GM12875 (cell line): ENCODE measurements around the gene PAPSS2.

Experiments
- H3K4me3 ChIP-seq: one replicate; pipeline ENCODE4 v1.5.1; 2011; ENCODE audit warnings: low read depth, low read length, control low read depth
- TF ChIP-seq, protein P1 (sequence below): IDR thresholded peaks from 2 replicates; pipeline ENCODE4 v1.5.1; 2011; ENCODE audit warnings: low read depth, mild to moderate bottlenecking, control low read depth, inconsistent platforms, low read length, moderate library complexity, borderline replicate concordance; ENCODE audit not compliant: insufficient read depth

PAPSS2 gene

DNA sequence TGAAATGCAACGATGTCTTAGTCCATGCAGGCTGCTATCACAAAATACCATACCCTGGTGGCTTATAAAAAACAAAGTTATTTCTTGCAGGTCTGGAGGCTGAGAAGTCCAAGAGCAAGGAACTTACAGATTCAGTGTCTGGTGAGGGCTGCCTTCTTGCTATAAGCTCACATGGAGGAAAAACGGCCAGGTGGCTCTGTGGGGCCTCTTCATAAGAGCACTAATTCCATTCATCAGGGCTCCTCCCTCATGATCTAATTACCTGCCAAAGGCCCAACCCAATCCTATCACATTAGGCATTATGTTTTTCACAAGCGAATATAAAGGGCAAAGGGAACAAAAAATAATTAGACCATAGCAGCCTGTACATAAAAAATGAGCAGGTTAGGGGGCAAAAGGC, 35.4 kb downstream of the PAPSS2 start:
- TF ChIP-seq, protein P1, sequence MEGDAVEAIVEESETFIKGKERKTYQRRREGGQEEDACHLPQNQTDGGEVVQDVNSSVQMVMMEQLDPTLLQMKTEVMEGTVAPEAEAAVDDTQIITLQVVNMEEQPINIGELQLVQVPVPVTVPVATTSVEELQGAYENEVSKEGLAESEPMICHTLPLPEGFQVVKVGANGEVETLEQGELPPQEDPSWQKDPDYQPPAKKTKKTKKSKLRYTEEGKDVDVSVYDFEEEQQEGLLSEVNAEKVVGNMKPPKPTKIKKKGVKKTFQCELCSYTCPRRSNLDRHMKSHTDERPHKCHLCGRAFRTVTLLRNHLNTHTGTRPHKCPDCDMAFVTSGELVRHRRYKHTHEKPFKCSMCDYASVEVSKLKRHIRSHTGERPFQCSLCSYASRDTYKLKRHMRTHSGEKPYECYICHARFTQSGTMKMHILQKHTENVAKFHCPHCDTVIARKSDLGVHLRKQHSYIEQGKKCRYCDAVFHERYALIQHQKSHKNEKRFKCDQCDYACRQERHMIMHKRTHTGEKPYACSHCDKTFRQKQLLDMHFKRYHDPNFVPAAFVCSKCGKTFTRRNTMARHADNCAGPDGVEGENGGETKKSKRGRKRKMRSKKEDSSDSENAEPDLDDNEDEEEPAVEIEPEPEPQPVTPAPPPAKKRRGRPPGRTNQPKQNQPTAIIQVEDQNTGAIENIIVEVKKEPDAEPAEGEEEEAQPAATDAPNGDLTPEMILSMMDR, result no peak
- H3K4me3 ChIP-seq, result no peak overlapping the region

- TF ChIP-seq, protein P1, result no peak
- H3K4me3 ChIP-seq, result no peak overlapping the region
Observed at GRCh38 chr10:87696922-87697745, 37.5 kb downstream of the PAPSS2 start.

- TF ChIP-seq, protein P1, result no peak
- no peak overlapping the region for H3K4me3 ChIP-seq
Observed at GRCh38 chr10:87700031-87700796, 40.5 kb downstream of the PAPSS2 start.

DNA sequence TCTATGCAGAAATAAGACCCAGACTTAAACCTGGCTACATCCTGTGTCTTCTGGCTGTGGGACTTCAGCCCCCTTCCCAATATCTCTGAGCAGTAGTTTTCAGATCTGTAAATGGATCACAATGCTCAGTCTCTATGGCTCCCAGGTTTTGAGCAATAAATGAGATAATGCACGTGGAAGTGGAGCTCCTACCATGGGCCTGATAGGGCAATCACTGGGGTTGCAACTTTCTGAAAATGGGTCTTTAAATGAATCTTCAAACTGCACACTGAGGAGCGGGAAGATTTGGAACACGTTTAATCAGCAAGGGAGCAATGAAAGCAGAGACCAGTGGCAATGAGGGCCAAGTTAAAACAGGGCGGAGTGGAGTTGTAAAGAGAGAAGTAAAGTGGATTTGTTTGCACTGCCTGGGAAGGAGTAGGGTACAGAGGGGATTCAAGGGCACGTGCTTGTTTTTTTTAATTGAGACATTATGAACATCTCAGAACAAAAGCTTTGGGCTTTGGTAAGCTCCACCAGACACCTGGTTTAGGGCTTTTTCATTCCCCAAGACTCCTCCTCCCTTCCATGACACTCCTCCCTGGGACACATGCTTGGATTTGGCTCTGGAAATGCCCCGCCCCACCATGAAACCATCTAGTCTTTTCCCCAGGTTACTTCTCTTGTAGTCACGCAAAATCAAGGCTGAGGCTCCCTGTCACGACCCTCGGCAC, 42.7 kb downstream of the PAPSS2 start:
- TF ChIP-seq, protein P1, result no peak
- H3K4me3 ChIP-seq, result no peak overlapping the region

- TF ChIP-seq, protein P1, result no peak
- H3K4me3 ChIP-seq, result no peak overlapping the region
Observed at GRCh38 chr10:87702973-87703294, 43.3 kb downstream of the PAPSS2 start.

- TF ChIP-seq, protein P1, result no peak
Observed at GRCh38 chr10:87703771-87704170, 44.1 kb downstream of the PAPSS2 start.

DNA sequence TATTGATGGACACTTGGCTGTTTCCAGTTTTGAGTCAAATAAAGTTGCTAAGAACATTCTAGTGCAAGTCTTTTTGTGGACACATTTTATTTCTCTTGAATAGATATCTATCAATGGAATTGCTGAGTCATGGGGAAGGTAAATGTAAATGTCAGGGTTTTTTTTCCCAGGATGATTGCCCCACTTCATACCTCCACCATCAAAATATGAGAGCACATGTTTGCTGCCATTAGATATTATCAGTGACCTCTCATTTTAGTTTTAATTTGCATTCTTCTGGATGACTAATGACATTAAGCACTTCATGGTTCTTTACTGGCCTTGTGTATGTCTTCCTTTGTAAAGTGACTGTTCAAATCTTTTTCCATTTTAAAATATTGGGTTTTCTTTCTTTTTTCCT, 45.7 kb downstream of the PAPSS2 start:
- TF ChIP-seq, protein P1, result no peak
- no peak overlapping the region for H3K4me3 ChIP-seq

More at GRCh38 chr10:87703771-87704170, 44.1 kb downstream of the PAPSS2 start:
- H3K4me3 ChIP-seq, result no peak overlapping the region
